ACHN (cell line): ENCODE results near the gene DNAJC6.

Experiments used
- DNase-seq: peaks from one replicate; pipeline ENCODE4 v3.0.0-alpha.2; 2015
- in situ Hi-C: cut with HindIII; loops from 2 replicates; pipeline ENCODE4 v1.10.0; 2017; ENCODE audit warnings: low sequenced_read_pairs, low pct_ligation_motif_present, low pct_unique_long_range_greater_than_20kb

The DNAJC6 gene

DNA sequence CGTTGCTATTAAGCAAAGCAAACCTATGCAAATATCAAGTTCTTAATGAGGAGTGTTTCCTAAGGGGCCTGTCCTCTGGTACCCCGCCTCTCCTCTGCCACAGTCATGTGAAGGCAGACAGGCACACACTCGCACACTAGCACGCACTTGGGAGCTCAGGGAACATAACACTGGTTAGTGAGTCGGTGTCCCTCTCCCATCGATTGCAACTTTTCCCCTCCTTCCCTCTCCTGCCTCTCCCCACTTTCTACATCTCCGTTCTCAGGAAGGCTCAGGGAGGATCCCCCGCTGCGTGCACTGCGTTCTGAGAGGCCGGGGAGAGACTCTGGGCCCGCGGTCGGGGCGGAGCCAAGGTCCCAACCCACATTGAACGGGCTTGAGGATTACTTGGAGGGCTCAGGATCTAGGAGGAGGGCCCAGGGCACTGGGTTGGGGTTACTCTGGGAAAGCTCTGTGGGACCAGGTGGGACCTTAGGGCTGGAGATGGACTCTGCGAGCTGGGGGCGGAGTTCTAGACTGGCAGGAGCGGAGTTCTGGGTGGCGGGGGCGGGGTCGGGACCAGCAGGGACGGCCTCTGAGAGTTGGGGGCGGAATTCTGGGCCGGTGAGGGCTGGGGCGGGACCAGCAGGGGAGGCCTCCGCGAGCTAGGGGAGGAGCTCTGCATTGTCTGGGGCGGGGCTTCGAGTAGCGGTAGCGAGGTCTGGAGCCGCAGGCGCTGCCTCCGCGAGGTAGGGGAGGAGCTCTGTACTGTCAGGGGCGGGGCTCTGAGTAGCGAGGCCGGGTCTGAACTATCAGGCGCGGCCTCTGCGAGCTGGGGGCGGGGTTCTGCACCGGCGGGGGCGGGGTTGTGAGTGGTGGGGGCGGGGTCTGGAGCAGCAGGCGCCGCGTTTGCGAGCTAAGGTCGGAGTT is 110.6 kb downstream of the DNAJC6 start:
- in situ Hi-C loops: no loop called here
- DNase-seq: peak; percentile 95

DNA sequence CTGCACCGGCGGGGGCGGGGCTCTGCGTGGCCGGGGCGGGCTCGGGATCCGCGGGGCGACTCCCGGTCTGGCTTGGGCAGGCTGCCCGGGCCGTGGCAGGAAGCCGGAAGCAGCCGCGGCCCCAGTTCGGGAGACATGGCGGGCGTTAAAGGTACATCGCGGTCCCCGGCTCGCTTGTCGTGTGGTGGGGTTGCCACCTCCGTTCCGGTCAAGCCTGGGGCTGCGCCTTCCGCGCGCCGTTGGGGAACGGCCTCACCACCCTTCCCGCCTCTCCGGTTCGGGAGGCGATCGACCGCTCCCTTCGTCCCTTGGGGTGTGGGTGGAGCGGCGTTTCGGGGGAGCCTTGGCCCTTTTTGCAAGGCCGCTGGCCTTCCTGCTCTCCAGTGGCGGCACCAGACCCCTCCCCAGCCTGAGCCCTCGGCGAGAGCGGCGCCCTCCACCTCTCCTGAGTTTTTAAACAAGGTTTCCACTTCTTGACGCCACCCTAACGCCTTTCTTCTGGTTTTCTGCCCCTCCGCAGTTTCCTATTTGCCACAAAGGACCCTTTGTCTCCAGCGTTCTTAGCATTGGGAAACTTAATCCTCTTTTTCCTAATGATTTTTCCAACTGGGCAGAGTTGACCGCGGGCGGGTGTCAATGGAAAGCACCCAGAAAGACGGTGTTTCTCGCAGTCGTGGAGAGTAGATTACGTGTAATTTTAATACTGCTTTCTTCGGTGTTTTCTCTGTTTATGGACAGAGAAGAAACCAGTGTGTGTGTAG is 111.4 kb downstream of the DNAJC6 start, which contains the start of the genes LEPR and LEPROT:
Gene LEPR (plus strand): TSS at position 79 of the 761 bp plus-strand sequence. CDS start 144,898 bp downstream, outside the sequence.
Gene LEPROT (plus strand): TSS at position 79 of the 761 bp plus-strand sequence. CDS start 57 bp downstream, at position 136.
- in situ Hi-C loops: no loop called here
- peak; percentile 24 for DNase-seq

DNA sequence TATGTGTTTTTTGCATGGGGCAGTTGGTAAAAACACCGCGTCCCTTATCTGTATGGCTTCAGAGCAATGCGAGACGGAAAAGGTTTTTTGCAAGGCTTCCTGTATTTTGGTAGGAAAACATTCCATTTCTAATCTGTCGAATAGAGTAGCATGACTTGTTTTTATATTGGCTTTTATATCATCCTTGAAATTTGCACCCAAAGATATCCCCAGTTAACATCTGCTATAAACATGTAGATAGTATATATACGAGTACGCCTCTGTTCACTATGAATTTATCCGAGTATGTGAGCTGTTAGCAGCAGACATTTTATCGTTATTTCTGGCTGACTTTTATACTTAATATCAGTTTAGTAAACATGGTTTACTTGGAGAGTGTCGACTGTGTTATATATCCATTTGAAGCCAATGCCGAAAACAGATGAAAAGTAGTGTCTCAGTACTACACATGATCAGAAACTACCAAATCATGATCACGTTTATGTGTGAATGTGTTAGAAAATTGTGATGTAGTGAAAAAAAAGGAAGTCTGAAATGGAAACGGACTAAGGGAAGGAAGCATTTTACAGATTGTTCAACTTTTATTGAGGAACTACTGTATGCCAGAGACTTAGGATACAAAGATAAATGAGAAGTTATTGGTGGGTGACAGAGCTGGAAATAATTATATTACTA is 112.1 kb downstream of the DNAJC6 start:
- DNase-seq: no peak
- in situ Hi-C loops: no loop called here

DNA sequence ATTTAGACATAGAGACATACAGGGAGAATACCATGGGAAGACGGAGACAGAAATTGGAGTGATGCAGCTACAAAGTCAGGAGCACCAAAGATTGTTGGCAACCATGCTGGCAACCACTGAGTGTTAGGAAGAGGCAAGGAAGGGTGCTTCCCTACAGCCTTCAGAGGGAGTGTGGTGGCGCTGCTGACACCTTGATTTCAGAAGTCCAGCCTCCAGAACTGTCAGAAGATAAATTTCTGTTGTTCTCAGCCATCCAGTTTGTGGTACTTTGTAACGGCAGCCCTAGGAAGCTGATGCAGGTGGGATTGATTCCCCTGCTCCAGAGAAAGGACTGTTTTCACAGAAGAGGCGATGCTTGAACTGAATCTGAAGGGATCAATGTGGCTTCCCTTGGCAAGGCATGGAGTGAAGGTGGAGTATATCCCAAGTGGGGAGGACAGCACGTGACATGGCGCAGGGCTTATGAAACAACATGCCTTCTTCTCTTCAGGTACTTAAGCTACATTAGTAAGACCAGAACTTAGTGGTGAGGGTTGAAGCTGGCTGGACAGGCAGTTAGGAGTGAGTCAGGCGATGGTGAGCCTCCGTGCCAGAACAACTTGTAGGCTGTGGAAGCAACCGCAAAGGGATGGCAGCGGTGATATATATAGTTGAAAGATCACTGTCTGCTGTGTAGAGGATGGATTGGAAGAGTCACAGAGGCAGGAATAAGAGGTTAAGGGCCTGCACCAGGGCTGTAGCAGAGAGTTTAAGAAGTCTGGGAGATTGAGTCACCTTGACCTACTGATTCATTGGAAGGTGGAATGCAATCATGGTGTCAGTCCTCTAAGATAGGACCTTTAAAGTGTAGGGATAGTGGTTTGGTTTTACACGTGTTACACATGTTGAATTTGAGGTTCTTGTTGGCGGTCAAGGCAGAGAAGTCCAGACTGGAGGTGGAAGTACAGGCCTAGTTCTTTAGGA is 113.2 kb downstream of the DNAJC6 start:
- in situ Hi-C loops: no loop called here
- DNase-seq: peak; percentile 76

DNA sequence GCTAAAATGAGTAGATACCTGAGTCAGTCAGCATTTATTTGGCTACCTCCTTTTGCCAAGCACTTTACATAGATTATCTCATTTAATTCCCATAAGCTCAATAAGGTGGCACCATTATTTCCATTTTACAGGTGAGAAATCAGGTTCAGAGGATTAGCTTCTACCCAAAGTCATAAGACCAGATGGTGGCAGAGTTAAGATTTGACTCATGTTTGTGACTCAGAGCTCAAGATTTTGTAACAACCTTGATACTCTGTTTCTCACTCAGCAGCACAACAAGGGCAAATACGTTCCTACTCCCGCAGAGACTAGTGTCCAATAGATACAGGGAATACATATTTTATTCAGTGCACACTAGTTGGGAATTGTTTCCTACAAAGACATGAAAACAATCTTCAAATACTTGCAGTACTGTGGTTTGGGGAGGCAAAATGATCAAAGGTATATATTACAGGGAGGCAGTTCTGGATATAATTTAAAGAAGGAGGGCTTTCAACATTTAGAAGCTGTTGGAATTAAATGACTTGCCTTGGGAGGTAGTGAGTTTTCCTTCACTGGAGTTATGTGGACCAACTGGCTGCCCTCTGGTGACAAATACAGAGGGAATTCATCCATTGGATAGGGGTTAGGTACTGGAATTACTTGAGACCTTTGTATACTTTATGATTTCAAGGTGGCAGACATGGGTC is 114.7 kb downstream of the DNAJC6 start:
- peak; percentile 89 for DNase-seq
- in situ Hi-C loops: no loop called here

DNA sequence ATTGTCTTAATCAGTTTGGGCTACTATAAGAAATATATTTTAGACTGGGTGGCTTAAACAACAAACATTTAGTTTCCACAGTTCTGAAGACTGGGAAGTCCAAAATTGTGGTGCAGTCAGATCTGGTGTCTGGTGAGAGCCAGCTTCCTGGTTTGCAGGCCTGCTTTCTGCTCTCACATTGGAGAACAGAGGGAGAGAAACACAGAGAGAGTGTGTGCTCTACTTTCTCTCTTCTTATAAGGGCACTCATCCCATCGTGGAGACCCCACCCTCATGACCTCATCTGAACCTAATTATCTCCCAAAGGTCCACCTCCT is 115.2 kb downstream of the DNAJC6 start:
- in situ Hi-C loops: no loop called here
- no peak for DNase-seq

DNA sequence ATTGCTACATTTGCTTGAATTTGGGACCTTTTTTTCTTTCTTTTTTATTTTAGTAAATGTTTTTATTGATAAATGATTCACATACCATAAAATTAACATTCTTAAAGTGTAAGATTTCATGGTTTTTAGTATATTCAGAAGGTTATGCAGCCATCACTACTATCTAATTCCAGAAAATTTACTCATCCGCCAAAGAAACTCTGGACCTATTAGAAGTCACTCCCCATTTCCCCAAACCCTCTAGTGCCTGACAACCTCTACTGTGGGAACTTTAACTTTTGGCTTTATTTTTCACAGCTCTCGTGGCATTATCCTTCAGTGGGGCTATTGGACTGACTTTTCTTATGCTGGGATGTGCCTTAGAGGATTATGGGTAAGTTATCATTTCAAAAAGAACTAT is 115.7 kb downstream of the DNAJC6 start:
- in situ Hi-C loops: no loop called here
- DNase-seq: no peak

DNA sequence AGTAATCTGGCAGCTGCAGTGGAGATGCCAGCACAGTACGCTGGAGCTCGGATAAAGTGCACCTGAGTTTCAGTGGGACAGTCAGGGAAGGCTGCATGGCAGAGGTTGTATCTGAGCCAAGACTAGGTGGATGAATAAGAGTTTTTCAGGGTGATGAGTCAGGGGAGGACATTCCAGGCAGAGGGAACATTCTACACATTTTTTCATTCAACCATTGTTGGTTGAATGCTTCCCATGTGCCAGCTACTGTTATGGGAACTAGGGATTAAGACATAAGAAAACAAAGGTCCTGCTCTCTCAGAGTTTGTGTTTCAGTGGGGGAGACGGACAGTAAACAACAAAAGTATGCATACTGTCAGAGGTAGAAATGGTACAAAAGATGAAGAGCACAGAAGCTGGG is 116.4 kb downstream of the DNAJC6 start:
- DNase-seq: peak; percentile 92
- in situ Hi-C loops: no loop called here

DNA sequence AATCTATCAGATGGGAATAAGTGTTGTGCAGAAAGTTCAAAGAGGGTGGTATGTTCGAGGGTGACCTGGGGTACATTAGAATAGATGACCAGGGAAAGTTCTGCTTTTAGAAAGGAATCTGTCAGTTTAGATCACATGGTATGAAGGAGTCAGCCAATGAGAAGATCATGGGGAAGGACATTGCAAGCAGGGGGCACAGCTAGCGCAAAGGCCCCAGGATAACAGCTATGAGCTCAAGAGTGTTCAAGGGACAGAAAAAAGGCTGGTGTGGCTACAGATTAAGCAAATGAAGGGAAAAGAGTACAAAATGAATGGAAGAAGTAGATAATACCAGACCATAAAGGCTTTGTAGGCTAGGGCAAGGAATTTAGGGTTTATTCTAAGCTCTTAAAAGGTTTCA is 119.7 kb downstream of the DNAJC6 start:
- in situ Hi-C loops: no loop called here
- no peak for DNase-seq

DNA sequence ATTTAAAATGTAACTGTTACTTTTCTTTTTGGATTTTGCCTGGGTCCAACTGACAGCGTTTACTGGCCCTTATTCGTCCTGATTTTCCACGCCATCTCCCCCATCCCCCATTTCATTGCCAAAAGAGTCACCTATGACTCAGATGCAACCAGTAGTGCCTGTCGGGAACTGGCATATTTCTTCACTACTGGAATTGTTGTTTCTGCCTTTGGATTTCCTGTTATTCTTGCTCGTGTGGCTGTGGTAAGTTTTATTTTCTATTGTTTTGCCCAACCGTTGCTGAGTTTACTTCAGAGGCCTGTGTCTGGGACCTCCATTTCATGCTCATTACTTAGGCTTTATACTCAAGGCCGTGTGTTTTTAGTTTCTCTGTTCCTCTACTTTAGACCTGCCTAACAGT is 120.5 kb downstream of the DNAJC6 start:
- DNase-seq: peak; percentile 74
- in situ Hi-C loops: no loop called here

DNA sequence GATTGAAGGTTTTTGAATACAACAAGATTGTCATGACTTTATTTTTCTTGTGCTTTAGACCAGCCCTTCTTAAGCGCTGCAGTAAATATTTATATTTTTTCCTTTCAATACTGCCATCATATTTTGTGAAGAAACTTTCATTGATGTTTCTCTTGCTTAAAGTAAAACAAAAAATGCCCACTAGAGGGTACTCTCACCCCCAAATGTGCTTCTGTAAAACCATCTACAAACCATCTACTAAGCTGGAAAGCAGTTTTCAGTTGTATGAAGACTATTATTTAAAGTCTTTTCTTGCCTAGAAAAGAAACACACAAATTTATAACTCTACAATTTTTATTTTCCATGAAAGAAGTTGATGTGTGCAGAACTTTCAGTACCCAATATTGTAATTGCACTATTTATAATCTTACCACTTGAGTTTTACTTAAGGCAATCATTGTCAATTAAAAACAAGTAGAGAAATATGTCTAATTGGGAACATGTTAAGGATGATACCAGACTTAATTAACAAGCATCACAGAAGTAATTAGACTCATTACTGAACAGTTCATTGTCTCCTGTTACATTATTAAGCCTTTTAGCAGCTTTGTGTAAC is 121.9 kb downstream of the DNAJC6 start:
- DNase-seq: peak; percentile 52
- in situ Hi-C loops: no loop called here

DNA sequence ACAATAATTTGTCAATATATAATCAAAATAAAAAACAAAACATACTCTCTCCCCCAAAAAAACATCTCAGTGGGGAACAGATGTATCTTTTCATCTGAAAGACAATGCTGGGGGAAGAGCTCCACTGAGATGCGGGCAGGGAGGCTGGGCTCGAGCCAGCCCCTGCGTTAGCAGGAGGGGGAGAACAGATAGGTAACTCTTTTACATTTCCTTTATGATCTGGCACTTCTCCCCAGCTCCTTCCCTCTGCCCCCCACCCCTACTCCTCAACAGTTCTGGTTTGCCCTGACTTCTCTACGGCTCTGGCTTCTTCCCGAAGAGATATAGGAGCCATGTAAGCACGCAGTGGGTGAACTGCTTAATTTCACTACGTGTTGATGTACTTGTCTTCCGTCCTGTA is 123.6 kb downstream of the DNAJC6 start:
- no peak for DNase-seq

DNA sequence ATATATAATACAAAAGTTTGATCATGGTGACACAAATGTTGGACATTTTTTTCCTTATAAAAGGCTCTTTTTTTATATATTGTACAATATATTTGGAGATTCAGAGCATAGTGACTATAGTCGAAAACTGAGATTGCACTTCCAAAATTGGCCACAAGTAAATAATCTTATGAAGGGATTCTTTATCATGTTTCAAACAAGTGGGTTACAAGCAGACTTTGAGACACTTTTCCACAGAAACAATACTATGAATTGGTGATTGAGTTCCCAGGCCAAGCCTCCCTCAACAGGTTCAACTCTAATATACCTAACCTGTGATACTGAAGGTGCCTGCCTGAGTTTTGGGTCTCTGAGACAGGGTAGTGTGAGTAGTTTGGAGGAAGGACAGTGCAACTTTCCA is 124.9 kb downstream of the DNAJC6 start:
- in situ Hi-C loops: no loop called here
- DNase-seq: no peak

More for the DNA sequence above, 123.6 kb downstream of the DNAJC6 start:
- in situ Hi-C loops: no loop called here

DNA sequence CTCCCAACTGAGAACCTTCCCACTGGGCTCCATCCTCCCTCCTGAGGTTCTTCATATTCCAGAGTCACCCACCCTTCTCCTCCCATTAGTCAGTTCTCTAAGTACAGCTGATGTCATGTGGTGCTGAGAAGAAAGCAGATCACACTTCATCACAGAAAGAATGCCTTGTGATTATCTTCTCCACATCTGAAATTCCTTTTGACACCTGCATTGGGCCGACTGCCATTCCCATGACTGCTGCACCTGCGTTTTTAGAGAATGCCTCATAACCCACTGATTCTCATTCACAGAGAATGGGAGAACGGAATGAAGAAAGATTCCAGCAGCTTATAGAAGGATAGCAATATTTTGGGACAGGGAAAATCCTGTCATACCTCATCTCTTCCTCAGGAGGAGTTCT is 125.4 kb downstream of the DNAJC6 start:
- DNase-seq: no peak
- in situ Hi-C loops: no loop called here

DNA sequence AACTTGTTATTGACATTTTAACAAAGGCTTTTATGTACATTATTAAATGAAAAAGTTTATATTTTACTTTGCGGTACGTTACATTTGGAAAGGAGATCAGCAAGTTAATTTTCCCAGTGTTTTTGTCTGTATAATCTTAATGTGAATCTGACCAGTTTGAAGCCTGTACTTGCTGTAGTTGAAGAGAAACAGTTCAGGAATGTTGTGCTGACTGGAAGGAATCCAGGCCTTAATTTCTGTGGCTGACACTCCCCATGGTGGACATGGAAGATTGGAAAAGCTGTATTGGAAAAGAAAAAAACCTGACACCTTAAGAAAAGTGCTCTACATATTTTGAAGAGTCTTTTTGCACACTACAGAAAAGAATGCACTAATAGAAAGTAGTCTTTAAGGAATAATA is 126.6 kb downstream of the DNAJC6 start:
- in situ Hi-C loops: no loop called here
- DNase-seq: no peak

DNA sequence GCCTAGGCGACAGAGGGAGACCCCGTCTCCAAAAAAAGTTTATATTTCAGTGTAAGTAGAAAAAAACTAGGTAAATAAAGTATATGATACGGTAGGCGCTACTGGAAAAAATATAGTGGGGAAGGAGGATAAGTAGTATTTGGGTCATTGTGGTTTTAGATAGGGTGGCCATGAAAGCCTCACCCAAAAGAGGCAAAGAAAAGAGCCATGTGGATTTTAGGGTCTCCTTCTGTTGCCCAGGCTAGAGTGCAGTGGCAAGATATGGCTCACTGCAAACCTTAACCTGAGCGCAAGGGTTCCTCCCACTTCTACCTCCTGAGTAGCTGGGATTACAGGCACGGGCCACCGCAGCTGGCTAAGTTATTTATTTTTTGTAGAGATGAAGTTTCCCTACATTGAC is 128.3 kb downstream of the DNAJC6 start:
- in situ Hi-C loops: no loop called here

DNA sequence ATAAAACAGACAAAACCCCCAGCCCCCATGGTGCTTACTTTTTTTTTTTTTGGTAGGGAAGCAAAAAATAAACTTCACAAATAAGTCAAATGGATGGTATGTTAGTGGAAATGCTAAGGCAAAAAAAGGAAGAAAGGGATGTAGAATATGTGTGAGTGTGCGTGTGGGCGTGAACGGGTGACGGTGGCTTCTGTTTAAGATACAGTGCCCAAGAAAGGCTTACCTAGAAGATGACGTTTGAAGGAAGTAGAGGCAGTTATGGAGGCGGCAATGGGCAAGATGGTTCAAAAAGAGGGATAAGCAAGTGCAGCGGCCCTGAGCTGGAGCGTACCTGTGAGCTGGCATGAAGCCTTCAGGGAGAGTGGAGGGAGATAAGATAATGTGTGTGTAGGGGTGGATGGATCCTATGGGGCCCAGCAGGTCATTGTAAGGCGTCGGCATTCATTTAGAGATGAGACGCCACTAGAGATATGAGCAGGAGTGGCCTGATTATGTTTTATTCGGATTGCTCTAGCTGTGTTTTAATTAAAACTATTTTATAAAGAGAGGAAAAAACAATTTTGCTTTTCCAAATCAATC is 131.1 kb downstream of the DNAJC6 start:
- in situ Hi-C loops: no loop called here

More for the DNA sequence above, 128.3 kb downstream of the DNAJC6 start:
- no peak for DNase-seq

More for the DNA sequence above, 131.1 kb downstream of the DNAJC6 start:
- no peak for DNase-seq
